Activated B cell treated with CpG ODN at 0.5 μM for 24 hours (primary cell): ENCODE data around the gene GPHN. TPM values are rescaled to one million over a fixed set of nuclear protein-coding genes. Genes with fewer than 3 reads are reported as not detected.
"Not testable (repeated sequence)": the region's sequence is repeated elsewhere in the genome, so short reads cannot be mapped to it uniquely, and the experiment has no call there.

Source experiments
- ATAC-seq: fragments of 200-7000 bp; cut with Tn5 transposase; one replicate; pipeline ENCODE4 v1.10.0; 2021; ENCODE audit warnings: low read depth, mild to moderate bottlenecking, moderate library complexity
- CTCF ChIA-PET: fragments of 350-600 bp; sonication (Branson Sonifier 250); formaldehyde crosslinking; loops from one replicate; lab custom pipeline; 2021; ENCODE audit warnings: antibody characterized with exemption; lab: Charles Lee
- POLR2A ChIA-PET: fragments of 350-600 bp; sonication (Branson Sonifier 250); formaldehyde crosslinking; loops from one replicate; lab custom pipeline; 2021; ENCODE audit warnings: antibody characterized with exemption; lab: Charles Lee
- DNase-seq: peaks from one replicate; pipeline ENCODE4 v3.0.0; 2022
- H3K27ac Mint-ChIP-seq: one replicate; pipeline ENCODE4 v1.8.0; 2020; ENCODE audit warnings: mixed read lengths
- H3K27me3 Mint-ChIP-seq: one replicate; pipeline ENCODE4 v1.8.0; 2021; ENCODE audit warnings: mixed read lengths
- H3K36me3 Mint-ChIP-seq: one replicate; pipeline ENCODE4 v1.8.0; 2021; ENCODE audit warnings: low read depth, mixed read lengths
- H3K4me1 Mint-ChIP-seq: one replicate; pipeline ENCODE4 v1.8.0; 2021; ENCODE audit warnings: mixed read lengths
- H3K4me3 Mint-ChIP-seq: one replicate; pipeline ENCODE4 v1.8.0; 2020; ENCODE audit warnings: mild to moderate bottlenecking, mixed read lengths
- H3K9me3 Mint-ChIP-seq: one replicate; pipeline ENCODE4 v1.8.0; 2020; ENCODE audit warnings: mixed read lengths
- CTCF ChIP-seq: fragments of 200-600 bp; IDR thresholded peaks from one replicate; pipeline ENCODE4 v1.8.0; 2022; ENCODE audit warnings: antibody characterized with exemption, mild to moderate bottlenecking
- intact Hi-C: fragments of 100-400 bp; cut with micrococcal nuclease; formaldehyde crosslinking; loops from one replicate; pipeline ENCODE4 v1.15.1; 2024
- total RNA-seq: library from RNA; stranded (reverse); gene quantifications from 2 replicates; pipeline ENCODE4 v1.2.3, GENCODE V29; 2022

The GPHN gene
- total RNA-seq, 1 donor from 2014 or later, result 36.9 TPM

GRCh38 chr14:66498311-66498710, 9.6 kb upstream of the GPHN start:
- H3K27me3 Mint-ChIP-seq, result no peaks in the 10 kb centered on the region
- intact Hi-C loops, result loop anchor here (5.0 kb wide), 2 partner anchors 49 to 69 kb away; no protein-coding TSS in a partner anchor
- CTCF ChIA-PET, result interaction anchor here (1.0 to 1.3 kb wide), 3 partner anchors 21 to 668 kb away, joined by 3 read pairs; no protein-coding TSS in a partner anchor
- H3K27ac Mint-ChIP-seq, result no peak overlapping the region
- peaks cover 2% of the 10 kb centered on the region for H3K9me3 Mint-ChIP-seq
- no peak for DNase-seq
- POLR2A ChIA-PET, result no interaction called here
- no peaks in the 10 kb centered on the region for H3K36me3 Mint-ChIP-seq
- no peak for ATAC-seq
- no peak for TF ChIP-seq CTCF
- H3K4me3 Mint-ChIP-seq, result no peak overlapping the region
- H3K4me1 Mint-ChIP-seq, result peaks cover 19% of the 10 kb centered on the region

- POLR2A ChIA-PET, result no interaction called here
- no peak overlapping the region for H3K27ac Mint-ChIP-seq
- no peak overlapping the region for H3K4me3 Mint-ChIP-seq
- H3K27me3 Mint-ChIP-seq, result no peaks in the 10 kb centered on the region
- H3K9me3 Mint-ChIP-seq, result peaks cover 2% of the 10 kb centered on the region
- intact Hi-C loops, result no loop called here
- ATAC-seq, result no peak
- no peaks in the 10 kb centered on the region for H3K36me3 Mint-ChIP-seq
- CTCF ChIA-PET, result no interaction called here
- DNase-seq, result no peak
- no peak for TF ChIP-seq CTCF
- H3K4me1 Mint-ChIP-seq, result peaks cover 12% of the 10 kb centered on the region
These were observed 6.4 kb upstream of the GPHN start for GRCh38 chr14:66501592-66501991.

- peaks cover 11% of the 10 kb centered on the region for H3K4me1 Mint-ChIP-seq
- H3K27ac Mint-ChIP-seq, H3K27me3 Mint-ChIP-seq, DNase-seq, CTCF ChIA-PET, ATAC-seq, H3K4me3 Mint-ChIP-seq, H3K9me3 Mint-ChIP-seq, POLR2A ChIA-PET, H3K36me3 Mint-ChIP-seq, intact Hi-C loops: not testable (repeated sequence)
These were observed 5.1 kb upstream of the GPHN start for GRCh38 chr14:66502836-66503235.

GRCh38 chr14:66503532-66503931, 4.4 kb upstream of the GPHN start:
- no peak overlapping the region for H3K27ac Mint-ChIP-seq
- peaks cover 13% of the 10 kb centered on the region for H3K4me1 Mint-ChIP-seq
- ATAC-seq (no peak), DNase-seq (no peak)
- ChIA-PET CTCF (no interaction called here), POLR2A (no interaction called here)
- intact Hi-C loops, result no loop called here
- H3K4me3 Mint-ChIP-seq, result no peak overlapping the region
- peaks cover 8% of the 10 kb centered on the region for H3K36me3 Mint-ChIP-seq
- peaks cover 2% of the 10 kb centered on the region for H3K9me3 Mint-ChIP-seq
- no peaks in the 10 kb centered on the region for H3K27me3 Mint-ChIP-seq
- TF ChIP-seq CTCF, result no peak

- H3K4me3 Mint-ChIP-seq, result peak overlapping the region; percentile 97
- peaks cover 9% of the 10 kb centered on the region for H3K36me3 Mint-ChIP-seq
- peaks cover 6% of the 10 kb centered on the region for H3K27me3 Mint-ChIP-seq
- H3K27ac Mint-ChIP-seq, result peak overlapping the region; percentile 86
- intact Hi-C loops, result loop anchor here (1.0 to 5.0 kb wide), 7 partner anchors 105 to 1965 kb away; partner anchors contain the start of genes EIF2S1, FNTB, HSPA2 and RDH11
- no peak for TF ChIP-seq CTCF
- H3K4me1 Mint-ChIP-seq, result peaks cover 26% of the 10 kb centered on the region
- ATAC-seq, result peak; percentile 7
- DNase-seq, result no peak
- ChIA-PET CTCF (interaction anchor here (0.7 to 1.6 kb wide), 4 partner anchors 10 to 852 kb away, joined by 3 to 6 read pairs (median 4); partner anchors contain the start of gene ATP6V1D), POLR2A (interaction anchor here (0.6 to 1.8 kb wide), 4 partner anchors 10 to 852 kb away, joined by 3 to 7 read pairs (median 3); partner anchors contain the start of genes ATP6V1D and EIF2S1)
- peaks cover 2% of the 10 kb centered on the region for H3K9me3 Mint-ChIP-seq
These were observed 696 bp upstream of the GPHN start for GRCh38 chr14:66507181-66507721.
